ENCODE data around the gene GPR18.

Gene GPR18

GRCh38 chr13:99221567-99222239 is 36.5 kb downstream of the GPR18 start:
- H3K4me2 ChIP-seq (ENCODE audit: low read length) = peak overlapping the region; percentile 60
- 0 out of 2 replicates have a peak, but pooled peaks cover 2% of the 10 kb centered on the region for H3F3A ChIP-seq (ENCODE audit: control insufficient read depth, insufficient read depth)
- H3K4me1 ChIP-seq (ENCODE audit: control insufficient read depth, low read length) = peaks cover 85% of the 10 kb centered on the region
- no peak for TF ChIP-seq CTCF (IDR thresholded peaks at IDR 0.05; ENCODE audit: low read depth, low read length, poor library complexity, severe bottlenecking)
- TF ChIP-seq EZH2phosphoT487 (IDR thresholded peaks at IDR 0.05; ENCODE audit: borderline replicate concordance, low read length) = no peak
- no peak overlapping the region for H3K4me3 ChIP-seq (ENCODE audit: low read length)
- H3K9me3 ChIP-seq (ENCODE audit: control insufficient read depth, insufficient read depth, low read length) = no peaks in the 10 kb centered on the region
- H4K20me1 ChIP-seq (ENCODE audit: control insufficient read depth, insufficient read depth, low read depth, low read length) = peaks cover 31% of the 10 kb centered on the region
- H3K79me2 ChIP-seq (ENCODE audit: control insufficient read depth, low read length) = peaks cover 98% of the 10 kb centered on the region
- H3K36me3 ChIP-seq (ENCODE audit: control insufficient read depth, low read length) = peaks cover 11% of the 10 kb centered on the region
- no peaks in the 10 kb centered on the region for H3K27me3 ChIP-seq (ENCODE audit: control insufficient read depth, low read length)
- no peak overlapping the region for H3K27ac ChIP-seq (ENCODE audit: low read depth, low read length)
- no peaks in the 10 kb centered on the region for H3K9me2 ChIP-seq (replicated peaks; ENCODE audit: control insufficient read depth, low read length)

GRCh38 chr13:99220199-99220935 is 37.8 kb downstream of the GPR18 start:
- H4K20me1 ChIP-seq (ENCODE audit: control insufficient read depth, insufficient read depth, low read depth, low read length) = peaks cover 31% of the 10 kb centered on the region
- no peak overlapping the region for H3K4me3 ChIP-seq (ENCODE audit: low read length)
- H3K9me2 ChIP-seq (replicated peaks; ENCODE audit: control insufficient read depth, low read length) = no peaks in the 10 kb centered on the region
- peaks cover 10% of the 10 kb centered on the region for H3K36me3 ChIP-seq (ENCODE audit: control insufficient read depth, low read length)
- H3K79me2 ChIP-seq (ENCODE audit: control insufficient read depth, low read length) = peaks cover 98% of the 10 kb centered on the region
- H3K27ac ChIP-seq (ENCODE audit: low read depth, low read length) = no peak overlapping the region
- peaks cover 72% of the 10 kb centered on the region for H3K4me1 ChIP-seq (ENCODE audit: control insufficient read depth, low read length)
- no peaks in the 10 kb centered on the region for H3K27me3 ChIP-seq (ENCODE audit: control insufficient read depth, low read length)
- no peak for TF ChIP-seq EZH2phosphoT487 (IDR thresholded peaks at IDR 0.05; ENCODE audit: borderline replicate concordance, low read length)
- no peak for TF ChIP-seq CTCF (IDR thresholded peaks at IDR 0.05; ENCODE audit: low read depth, low read length, poor library complexity, severe bottlenecking)
- peak overlapping the region; percentile 26; the same call in 1 of the 2 replicates for H3K4me2 ChIP-seq (ENCODE audit: low read length)
- H3K9me3 ChIP-seq (ENCODE audit: control insufficient read depth, insufficient read depth, low read length) = no peaks in the 10 kb centered on the region
- 0 out of 2 replicates have a peak, but pooled peaks cover 2% of the 10 kb centered on the region for H3F3A ChIP-seq (ENCODE audit: control insufficient read depth, insufficient read depth)

GRCh38 chr13:99218969-99219368 is 39.2 kb downstream of the GPR18 start:
- Histone ChIP-seq H3K4me2 (ENCODE audit: low read length) (no peak overlapping the region), H3K36me3 (ENCODE audit: control insufficient read depth, low read length) (peaks cover 12% of the 10 kb centered on the region), H3K4me3 (ENCODE audit: low read length) (no peak overlapping the region), H3F3A (ENCODE audit: control insufficient read depth, insufficient read depth) (0 out of 2 replicates have a peak, but pooled peaks cover 2% of the 10 kb centered on the region), H4K20me1 (ENCODE audit: control insufficient read depth, insufficient read depth, low read depth, low read length) (peaks cover 37% of the 10 kb centered on the region), H3K4me1 (ENCODE audit: control insufficient read depth, low read length) (peaks cover 65% of the 10 kb centered on the region), H3K27ac (ENCODE audit: low read depth, low read length) (no peak overlapping the region), H3K9me3 (ENCODE audit: control insufficient read depth, insufficient read depth, low read length) (no peaks in the 10 kb centered on the region), H3K27me3 (ENCODE audit: control insufficient read depth, low read length) (no peaks in the 10 kb centered on the region), H3K79me2 (ENCODE audit: control insufficient read depth, low read length) (peaks cover 98% of the 10 kb centered on the region), H3K9me2 (replicated peaks; ENCODE audit: control insufficient read depth, low read length) (no peaks in the 10 kb centered on the region)
- TF ChIP-seq CTCF (IDR thresholded peaks at IDR 0.05; ENCODE audit: low read depth, low read length, poor library complexity, severe bottlenecking) (no peak), EZH2phosphoT487 (IDR thresholded peaks at IDR 0.05; ENCODE audit: borderline replicate concordance, low read length) (no peak)
